Measurements from ENCODE around the gene SYT2. TPM values are rescaled to one million over a fixed set of nuclear protein-coding genes. Genes with fewer than 3 reads are reported as not detected.

SYT2 gene
- total and polyA plus RNA-seq, 9 of the 15 experiments (the other 6 are each of a cell fraction or from before 2014, with no cell fraction given), result not detected

DNA sequence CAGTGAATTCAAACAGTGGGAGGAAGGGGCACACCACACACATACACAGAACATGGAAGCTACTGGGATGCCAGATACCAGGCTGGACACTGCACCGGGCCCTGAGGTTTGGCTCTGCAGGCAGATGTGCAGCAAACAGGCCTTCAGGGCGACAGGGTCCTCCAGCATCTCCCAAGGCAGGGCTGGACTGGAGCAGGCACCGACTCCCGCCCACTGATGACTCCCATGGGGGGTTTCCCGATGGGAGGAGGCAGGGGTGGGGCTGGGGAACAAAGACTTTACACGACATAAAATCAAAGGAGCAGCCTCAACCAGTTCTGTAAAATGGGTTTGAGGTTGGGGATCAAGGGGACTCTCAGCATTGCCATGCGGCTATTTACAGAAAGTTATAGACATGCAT, 118.1 kb downstream of the SYT2 start:
- Histone ChIP-seq H2AFZ (ENCODE audit: low read depth, low read length) (no peak overlapping the region), H3K9ac (ENCODE audit: insufficient read depth in 1 of 2, low read depth in 2 of 2, low read length in 2 of 2) (no peak overlapping the region), H3K27me3 (ENCODE audit: control insufficient read depth in 2 of 2, insufficient read depth in 2 of 2, low read length in 2 of 2) (peaks cover 2 to 17% of the 10 kb centered on the region in 2 experiments; a peak in 3 of 5 replicates), H3K27ac (ENCODE audit: extremely low read depth, low read depth, low read length) (no peak overlapping the region), H3K9me1 (ENCODE audit: control insufficient read depth, insufficient read depth, low read length) (no peaks in the 10 kb centered on the region), H3K4me3 (no peak overlapping the region), H3K9me3 (replicated peaks; ENCODE audit: control insufficient read depth, insufficient read depth, low read depth, low read length) (no peaks in the 10 kb centered on the region), H3K36me3 (ENCODE audit: control insufficient read depth, insufficient read depth, low read length) (no peaks in the 10 kb centered on the region), H4K20me1 (replicated peaks; ENCODE audit: control insufficient read depth, insufficient read depth, low read length) (no peaks in the 10 kb centered on the region; the same call in 1 of the 2 replicates), H3K4me2 (ENCODE audit: insufficient read depth, low read length) (no peak overlapping the region), H3K4me1 (replicated peaks in 1 of 2; ENCODE audit: control insufficient read depth in 2 of 2, insufficient read depth in 2 of 2, low read length in 2 of 2) (no peaks in the 10 kb centered on the region), H3K79me2 (ENCODE audit: control insufficient read depth, insufficient read depth, low read length) (no peaks in the 10 kb centered on the region)
- CTCF ChIA-PET (ENCODE audit: low intra/inter-chr PET ratio), result no interaction called here
- intact Hi-C loops (cut with micrococcal nuclease), result no loop called here
- BruUV-seq (replicated peaks), result no TSS peak
- POLR2A ChIA-PET, result no interaction called here
- no peak for FAIRE-seq
- no peak for DNase-seq (ENCODE audit: extremely low read depth in 1 of 4, low spot score in 3 of 4)
- no peak for ATAC-seq
- in situ Hi-C loops (cut with MboI), result no loop called here
- 39% methylated on average over 7 of the region's 7 CpGs for WGBS (ENCODE audit: insufficient coverage, low coverage, missing lambda C conversion rate)
- TF ChIP-seq EHMT2 (IDR thresholded peaks at IDR 0.05) (no peak), ZNF696 (CRISPR knock-in tag; conservative IDR thresholded peaks at IDR 0.05) (no peak), CHD4 (IDR thresholded peaks at IDR 0.05; ENCODE audit: insufficient read depth, insufficient replicate concordance, low read depth, low read length, poor library complexity, severe bottlenecking) (no peak), SMARCC2 (IDR thresholded peaks at IDR 0.05; ENCODE audit: low read depth) (no peak), KAT7 (CRISPR knock-in tag; IDR thresholded peaks at IDR 0.05; ENCODE audit: borderline replicate concordance) (no peak), RB1 (IDR thresholded peaks at IDR 0.05; ENCODE audit: low read depth) (no peak), COPS2 (conservative IDR thresholded peaks at IDR 0.05) (no peak), DACH1 (IDR thresholded peaks at IDR 0.05; ENCODE audit: partially characterized antibody) (no peak), DIDO1 (tag; IDR thresholded peaks at IDR 0.05; ENCODE audit: low read depth) (no peak), ZNF224 (CRISPR knock-in tag; IDR thresholded peaks at IDR 0.05) (no peak), ZNF507 (tag; conservative IDR thresholded peaks at IDR 0.05) (no peak), RBM39 (optimal IDR thresholded peaks at IDR 0.05; ENCODE audit: low read depth, low read length) (no peak)
- TF ChIP-seq, protein P1, sequence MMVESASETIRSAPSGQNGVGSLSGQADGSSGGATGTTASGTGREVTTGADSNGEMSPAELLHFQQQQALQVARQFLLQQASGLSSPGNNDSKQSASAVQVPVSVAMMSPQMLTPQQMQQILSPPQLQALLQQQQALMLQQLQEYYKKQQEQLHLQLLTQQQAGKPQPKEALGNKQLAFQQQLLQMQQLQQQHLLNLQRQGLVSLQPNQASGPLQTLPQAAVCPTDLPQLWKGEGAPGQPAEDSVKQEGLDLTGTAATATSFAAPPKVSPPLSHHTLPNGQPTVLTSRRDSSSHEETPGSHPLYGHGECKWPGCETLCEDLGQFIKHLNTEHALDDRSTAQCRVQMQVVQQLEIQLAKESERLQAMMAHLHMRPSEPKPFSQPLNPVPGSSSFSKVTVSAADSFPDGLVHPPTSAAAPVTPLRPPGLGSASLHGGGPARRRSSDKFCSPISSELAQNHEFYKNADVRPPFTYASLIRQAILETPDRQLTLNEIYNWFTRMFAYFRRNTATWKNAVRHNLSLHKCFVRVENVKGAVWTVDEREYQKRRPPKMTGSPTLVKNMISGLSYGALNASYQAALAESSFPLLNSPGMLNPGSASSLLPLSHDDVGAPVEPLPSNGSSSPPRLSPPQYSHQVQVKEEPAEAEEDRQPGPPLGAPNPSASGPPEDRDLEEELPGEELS (CRISPR knock-in tag; IDR thresholded peaks at IDR 0.05; ENCODE audit: borderline replicate concordance), result no peak
- TF ChIP-seq, protein P2, sequence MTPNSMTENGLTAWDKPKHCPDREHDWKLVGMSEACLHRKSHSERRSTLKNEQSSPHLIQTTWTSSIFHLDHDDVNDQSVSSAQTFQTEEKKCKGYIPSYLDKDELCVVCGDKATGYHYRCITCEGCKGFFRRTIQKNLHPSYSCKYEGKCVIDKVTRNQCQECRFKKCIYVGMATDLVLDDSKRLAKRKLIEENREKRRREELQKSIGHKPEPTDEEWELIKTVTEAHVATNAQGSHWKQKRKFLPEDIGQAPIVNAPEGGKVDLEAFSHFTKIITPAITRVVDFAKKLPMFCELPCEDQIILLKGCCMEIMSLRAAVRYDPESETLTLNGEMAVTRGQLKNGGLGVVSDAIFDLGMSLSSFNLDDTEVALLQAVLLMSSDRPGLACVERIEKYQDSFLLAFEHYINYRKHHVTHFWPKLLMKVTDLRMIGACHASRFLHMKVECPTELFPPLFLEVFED (CRISPR knock-in tag; conservative IDR thresholded peaks at IDR 0.05), result no peak
- TF ChIP-seq, protein P3, sequence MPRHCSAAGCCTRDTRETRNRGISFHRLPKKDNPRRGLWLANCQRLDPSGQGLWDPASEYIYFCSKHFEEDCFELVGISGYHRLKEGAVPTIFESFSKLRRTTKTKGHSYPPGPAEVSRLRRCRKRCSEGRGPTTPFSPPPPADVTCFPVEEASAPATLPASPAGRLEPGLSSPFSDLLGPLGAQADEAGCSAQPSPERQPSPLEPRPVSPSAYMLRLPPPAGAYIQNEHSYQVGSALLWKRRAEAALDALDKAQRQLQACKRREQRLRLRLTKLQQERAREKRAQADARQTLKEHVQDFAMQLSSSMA (CRISPR knock-in tag; IDR thresholded peaks at IDR 0.05), result no peak
- TF ChIP-seq, protein P4, sequence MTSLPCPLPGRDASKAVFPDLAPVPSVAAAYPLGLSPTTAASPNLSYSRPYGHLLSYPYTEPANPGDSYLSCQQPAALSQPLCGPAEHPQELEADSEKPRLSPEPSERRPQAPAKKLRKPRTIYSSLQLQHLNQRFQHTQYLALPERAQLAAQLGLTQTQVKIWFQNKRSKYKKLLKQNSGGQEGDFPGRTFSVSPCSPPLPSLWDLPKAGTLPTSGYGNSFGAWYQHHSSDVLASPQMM (CRISPR knock-in tag; IDR thresholded peaks at IDR 0.05), result no peak
